IMR-90 (cell line): Measurements from ENCODE around the gene MYH9. TPM values are rescaled to one million over a fixed set of nuclear protein-coding genes. Genes with fewer than 3 reads are reported as not detected.
A peak's percentile ranks its signal among the peaks of the same experiment; 100 is the strongest.

Experiments used
- ATAC-seq: fragments of 200-7000 bp; cut with Tn5 transposase; 2 replicates; pipeline ENCODE4 v1.9.1; 2020; ENCODE audit warnings: low read depth, mild to moderate bottlenecking, moderate library complexity
- BruUV-seq: library from RNA; stranded (reverse); fragments of 400-500 nt; replicated peaks from 2 replicates; lab custom pipeline; 2021; lab: Mats Ljungman, UMichigan
- CTCF ChIA-PET: fragments of 300-600 bp; formaldehyde crosslinking; extraction: SDS; loops from one replicate; lab custom pipeline; 2021; ENCODE audit warnings: antibody characterized with exemption; lab: Yijun Ruan, JAX
- POLR2A ChIA-PET: fragments of 300-600 bp; sonication (Branson Sonifier 250); formaldehyde crosslinking; loops from one replicate; lab custom pipeline; 2022; ENCODE audit warnings: antibody characterized with exemption; ENCODE audit not compliant: unreplicated experiment; lab: Charles Lee
- DNase-seq: peaks from one replicate; pipeline ENCODE4 v3.0.0; 2013
- H2AFZ ChIP-seq: replicated peaks from 2 replicates; pipeline ENCODE3; 2013; ENCODE audit warnings: low read length, mild to moderate bottlenecking; ENCODE audit not compliant: poor library complexity
- H2AK5ac ChIP-seq: 2 replicates; pipeline ENCODE4 v1.6.1; 2013; ENCODE audit warnings: low read depth, low read length, inconsistent platforms
- H2AK9ac ChIP-seq: replicated peaks from 2 replicates; pipeline ENCODE3; 2013; ENCODE audit warnings: mild to moderate bottlenecking, low read depth, low read length, moderate library complexity; ENCODE audit not compliant: poor library complexity
- H2BK120ac ChIP-seq: 2 replicates; pipeline ENCODE4 v1.6.1; 2013; ENCODE audit warnings: low read depth, low read length, inconsistent platforms
- H2BK15ac ChIP-seq: 3 replicates; pipeline ENCODE4 v1.6.1; 2013; ENCODE audit warnings: low read depth, low read length, inconsistent platforms
- H2BK20ac ChIP-seq: 2 replicates; pipeline ENCODE4 v1.6.1; 2013; ENCODE audit warnings: low read depth, mild to moderate bottlenecking, inconsistent platforms, low read length, moderate library complexity
- H2BK5ac ChIP-seq: 2 replicates; pipeline ENCODE4 v1.6.1; 2013; ENCODE audit warnings: mild to moderate bottlenecking, low read depth, low read length, inconsistent platforms; ENCODE audit not compliant: poor library complexity, severe bottlenecking
- H3K14ac ChIP-seq: replicated peaks from 2 replicates; pipeline ENCODE4 v1.6.1; 2013; ENCODE audit warnings: low read depth, low read length, inconsistent platforms
- H3K18ac ChIP-seq: 2 replicates; pipeline ENCODE4 v1.6.1; 2013; ENCODE audit warnings: low read depth, low read length, control low read depth
- H3K23ac ChIP-seq: 2 replicates; pipeline ENCODE4 v1.6.1; 2013; ENCODE audit warnings: low read depth, low read length, inconsistent platforms
- H3K27ac ChIP-seq: 2 replicates; pipeline ENCODE4 v1.5.1; 2013; ENCODE audit warnings: mild to moderate bottlenecking, control low read depth, low read length; ENCODE audit not compliant: insufficient read depth
- H3K27me3 ChIP-seq: 2 replicates; pipeline ENCODE4 v1.6.1; 2013; ENCODE audit warnings: low read length; ENCODE audit not compliant: control insufficient read depth, insufficient read depth
- H3K36me3 ChIP-seq: 2 replicates; pipeline ENCODE4 v1.6.1; 2013; ENCODE audit warnings: low read length, mixed read lengths; ENCODE audit not compliant: control insufficient read depth, insufficient read depth
- H3K4ac ChIP-seq: 2 replicates; pipeline ENCODE4 v1.6.1; 2013; ENCODE audit warnings: low read depth, low read length, inconsistent platforms
- H3K4me1 ChIP-seq: 2 replicates; pipeline ENCODE4 v1.6.1; 2013; ENCODE audit warnings: low read length, mixed read lengths; ENCODE audit not compliant: control insufficient read depth, insufficient read depth
- H3K4me2 ChIP-seq: 2 replicates; pipeline ENCODE4 v1.6.1; 2013; ENCODE audit warnings: low read depth, mild to moderate bottlenecking, control low read depth, low read length, moderate library complexity
- H3K4me3 ChIP-seq: 2 replicates; pipeline ENCODE4 v1.5.1; 2013; ENCODE audit warnings: low read depth, mild to moderate bottlenecking, control low read depth, low read length, moderate library complexity; ENCODE audit not compliant: insufficient read depth
- H3K56ac ChIP-seq: 2 replicates; pipeline ENCODE4 v1.6.1; 2013; ENCODE audit warnings: low read length, inconsistent platforms; ENCODE audit not compliant: insufficient read depth; ENCODE audit errors: extremely low read depth
- H3K79me1 ChIP-seq, 2 experiments: 2 replicates each; pipeline ENCODE4 v1.6.1; 2013; ENCODE audit warnings: low read length in 2 of 2, inconsistent platforms in 1 of 2, low read depth in 1 of 2
- H3K9ac ChIP-seq: 2 replicates; pipeline ENCODE4 v1.6.1; 2013; ENCODE audit warnings: low read depth, low read length, control low read depth
- H3K9me1 ChIP-seq: 2 replicates; pipeline ENCODE4 v1.6.1; 2013; ENCODE audit warnings: low read length, inconsistent platforms; ENCODE audit not compliant: insufficient read depth
- H3K9me3 ChIP-seq: 2 replicates; pipeline ENCODE4 v1.6.1; 2013; ENCODE audit warnings: low read length; ENCODE audit not compliant: control insufficient read depth, insufficient read depth
- H4K20me1 ChIP-seq: 2 replicates; pipeline ENCODE4 v1.6.1; 2013; ENCODE audit warnings: low read length, inconsistent platforms; ENCODE audit not compliant: insufficient read depth
- H4K5ac ChIP-seq: 2 replicates; pipeline ENCODE4 v1.6.1; 2013; ENCODE audit warnings: mild to moderate bottlenecking, low read depth, low read length, control low read depth
- H4K8ac ChIP-seq, 2 experiments: 2 replicates each; pipeline ENCODE4 v1.6.1; 2013; ENCODE audit warnings: low read depth in 2 of 2, low read length in 2 of 2, control low read depth in 1 of 2, inconsistent platforms in 1 of 2
- H4K91ac ChIP-seq: 2 replicates; pipeline ENCODE4 v1.6.1; 2013; ENCODE audit warnings: low read depth, low read length, inconsistent platforms; ENCODE audit not compliant: insufficient read depth
- CEBPB ChIP-seq: IDR thresholded peaks from 2 replicates; pipeline ENCODE4 v1.6.1; 2012; ENCODE audit warnings: low read depth, low read length, improper control_type of control experiment
- FOS ChIP-seq: fragments of 150-350 bp; IDR thresholded peaks from 2 replicates; pipeline ENCODE4 v1.6.1; 2016; ENCODE audit warnings: low read depth, low read length
- MAFK ChIP-seq: IDR thresholded peaks from 2 replicates; pipeline ENCODE4 v1.6.1; 2012; ENCODE audit warnings: low read depth, low read length, improper control_type of control experiment
- MAZ ChIP-seq: IDR thresholded peaks from 2 replicates; pipeline ENCODE4 v1.6.1; 2012; ENCODE audit warnings: low read depth, mild to moderate bottlenecking, low read length, improper control_type of control experiment, moderate library complexity, borderline replicate concordance
- POLR2A ChIP-seq: IDR thresholded peaks from 2 replicates; pipeline ENCODE4 v1.6.1; 2012; ENCODE audit warnings: mild to moderate bottlenecking, low read depth, low read length
- RCOR1 ChIP-seq: IDR thresholded peaks from 2 replicates; pipeline ENCODE4 v1.6.1; 2012; ENCODE audit warnings: mild to moderate bottlenecking, low read length, improper control_type of control experiment; ENCODE audit not compliant: insufficient replicate concordance
- RFX5 ChIP-seq: IDR thresholded peaks from 2 replicates; pipeline ENCODE4 v1.8.0; 2012; ENCODE audit warnings: low read depth, mild to moderate bottlenecking, low read length, moderate library complexity
- whole genome bisulfite sequencing, 2 experiments: methylation state at CpG; one replicate each; pipeline versions ENCODE4 v1.1.5 to v1.1.7; 2013; ENCODE audit warnings: missing lambda C conversion rate in 2 of 2; ENCODE audit not compliant: insufficient read length in 1 of 2; ENCODE audit errors: extremely low coverage in 2 of 2; 5-methylcytosine and 5-hydroxymethylcytosine counted together
- dilution Hi-C: fragments of 300-500 bp; cut with HindIII; formaldehyde crosslinking; loops from one replicate; pipeline ENCODE4 v1.14.3; 2018; ENCODE audit warnings: low sequenced_read_pairs; ENCODE audit not compliant: unreplicated experiment
- in situ Hi-C: fragments of 300-500 bp; cut with MboI; formaldehyde crosslinking; loops from 3 replicates; pipeline ENCODE4 v1.14.3; 2019; ENCODE audit warnings: low sequenced_read_pairs, inconsistent platforms, mixed read lengths
- intact Hi-C: fragments of 100-400 bp; cut with micrococcal nuclease; formaldehyde crosslinking; loops from 2 replicates; pipeline ENCODE4 v1.10.0; 2022
- polyA plus RNA-seq, 3 experiments: library from polyadenylated mRNA; depleted of rRNA; stranded (reverse); fragments of >200 nt; gene quantifications; 2 replicates each; pipeline ENCODE4 v1.2.3, GENCODE V29; 2012; ENCODE audit warnings: low replicate concordance in 1 of 3
- total RNA-seq: library from RNA; depleted of rRNA; stranded (reverse); fragments of >200 nt; gene quantifications from 2 replicates; pipeline ENCODE4 v1.2.3, GENCODE V29; 2012

The MYH9 gene
- total and polyA plus RNA-seq, 2 of the 4 experiments (the other 2 are of a cell fraction) = 475 to 554 TPM

- 93% methylated on average over 19 of the region's 26 CpGs; no CpG with 5 or more reads in 1 of the 2 experiments for WGBS, 2 experiments
- H3K9ac ChIP-seq = no peak overlapping the region
- no peak overlapping the region for H4K91ac ChIP-seq
- H4K5ac ChIP-seq = no peak overlapping the region
- no peak overlapping the region for H2BK120ac ChIP-seq
- H3K4me3 ChIP-seq = no peak overlapping the region
- H2BK15ac ChIP-seq = no peak overlapping the region
- dilution Hi-C loops = no loop called here
- no peak overlapping the region for H3K14ac ChIP-seq
- H3K79me1 ChIP-seq = peaks cover 56 to 78% of the 10 kb centered on the region in 2 experiments; a peak in 3 of 4 replicates
- BruUV-seq = TSS peak; percentile 95
- ATAC-seq (no peak), DNase-seq (no peak)
- H3K4me1 ChIP-seq = no peaks in the 10 kb centered on the region
- H4K8ac ChIP-seq = no peak overlapping the region
- H2AK5ac ChIP-seq = no peak overlapping the region
- no peak overlapping the region for H3K4me2 ChIP-seq
- no peak overlapping the region for H2BK20ac ChIP-seq
- TF ChIP-seq CEBPB = no peak
- no peak for TF ChIP-seq MAZ
- no peak for TF ChIP-seq RFX5
- no peak for TF ChIP-seq MAFK
- no peak for TF ChIP-seq RCOR1
- no peak for TF ChIP-seq POLR2A
- TF ChIP-seq FOS = no peak
- in situ Hi-C loops = no loop called here
- H3K9me3 ChIP-seq = no peaks in the 10 kb centered on the region
- no peak overlapping the region for H3K4ac ChIP-seq
- ChIA-PET CTCF (no interaction called here), POLR2A (no interaction called here)
- no peak overlapping the region for H3K56ac ChIP-seq
- peak overlapping the region; percentile 17 for H2AK9ac ChIP-seq
- no peaks in the 10 kb centered on the region for H3K9me1 ChIP-seq
- no peak overlapping the region for H2BK5ac ChIP-seq
- H4K20me1 ChIP-seq = peaks cover 84% of the 10 kb centered on the region
- H3K27ac ChIP-seq = no peak overlapping the region
- no peaks in the 10 kb centered on the region for H3K27me3 ChIP-seq
- H3K23ac ChIP-seq = no peak overlapping the region
- peaks cover 85% of the 10 kb centered on the region for H3K36me3 ChIP-seq
- intact Hi-C loops = no loop called here
- H2AFZ ChIP-seq = no peak overlapping the region
- H3K18ac ChIP-seq = no peak overlapping the region
Measured at GRCh38 chr22:36293606-36294292, 94.0 kb downstream of the MYH9 start.
